GM21619 (cell line): ENCODE measurements around the gene DDX23.

ENCODE experiments used
- ATAC-seq: cut with Tn5 transposase; IDR thresholded peaks from one replicate; pipeline ENCODE4 v1.9.1; 2021; ENCODE audit not compliant: unreplicated experiment

The DDX23 gene

DNA sequence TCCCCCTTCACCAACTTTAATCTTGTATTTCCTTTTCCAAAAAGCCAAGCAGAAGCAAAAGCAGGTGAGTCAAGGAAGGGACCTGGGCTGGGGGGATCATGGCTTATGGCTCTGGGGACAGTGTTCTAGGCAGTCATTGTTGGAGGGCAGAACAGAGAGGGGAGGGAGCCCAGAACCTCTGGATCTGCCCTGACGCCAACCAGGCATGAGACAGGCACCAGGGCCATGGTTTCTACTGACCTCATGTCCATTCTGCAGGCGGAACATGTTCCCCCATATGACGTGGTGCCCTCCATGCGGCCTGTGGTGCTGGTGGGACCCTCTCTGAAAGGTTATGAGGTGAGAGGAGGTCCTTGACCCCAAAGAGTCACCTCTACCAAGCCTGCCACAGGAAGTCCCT, 27.1 kb downstream of the DDX23 start:
- no peak for ATAC-seq

GRCh38 chr12:48824112-48824511, 27.9 kb downstream of the DDX23 start:
- no peak for ATAC-seq

- ATAC-seq = no peak
These were observed 28.7 kb downstream of the DDX23 start for GRCh38 chr12:48823281-48823680.

DNA sequence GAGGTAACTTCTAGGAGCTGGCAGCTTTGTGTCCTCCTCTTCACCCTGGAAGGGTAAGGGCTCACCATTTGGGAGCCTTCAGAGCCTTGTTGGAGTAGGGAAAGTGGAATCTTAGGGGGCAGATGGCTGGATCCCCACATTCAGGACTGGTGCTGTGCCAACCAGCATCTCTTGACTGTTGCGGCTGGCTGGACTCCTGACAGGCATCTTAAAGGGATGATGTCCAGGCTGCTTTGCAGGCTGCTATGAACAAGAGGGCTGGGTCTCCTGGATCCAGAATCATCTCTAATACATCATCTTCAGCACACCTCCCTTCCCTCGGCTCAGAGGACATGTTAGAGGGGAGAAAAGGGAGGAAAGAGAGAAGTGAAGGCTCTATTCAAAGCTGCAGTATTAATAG, 29.3 kb downstream of the DDX23 start:
- ATAC-seq = no peak

- ATAC-seq = no peak
These were observed 29.8 kb downstream of the DDX23 start for GRCh38 chr12:48822139-48822538.

DNA sequence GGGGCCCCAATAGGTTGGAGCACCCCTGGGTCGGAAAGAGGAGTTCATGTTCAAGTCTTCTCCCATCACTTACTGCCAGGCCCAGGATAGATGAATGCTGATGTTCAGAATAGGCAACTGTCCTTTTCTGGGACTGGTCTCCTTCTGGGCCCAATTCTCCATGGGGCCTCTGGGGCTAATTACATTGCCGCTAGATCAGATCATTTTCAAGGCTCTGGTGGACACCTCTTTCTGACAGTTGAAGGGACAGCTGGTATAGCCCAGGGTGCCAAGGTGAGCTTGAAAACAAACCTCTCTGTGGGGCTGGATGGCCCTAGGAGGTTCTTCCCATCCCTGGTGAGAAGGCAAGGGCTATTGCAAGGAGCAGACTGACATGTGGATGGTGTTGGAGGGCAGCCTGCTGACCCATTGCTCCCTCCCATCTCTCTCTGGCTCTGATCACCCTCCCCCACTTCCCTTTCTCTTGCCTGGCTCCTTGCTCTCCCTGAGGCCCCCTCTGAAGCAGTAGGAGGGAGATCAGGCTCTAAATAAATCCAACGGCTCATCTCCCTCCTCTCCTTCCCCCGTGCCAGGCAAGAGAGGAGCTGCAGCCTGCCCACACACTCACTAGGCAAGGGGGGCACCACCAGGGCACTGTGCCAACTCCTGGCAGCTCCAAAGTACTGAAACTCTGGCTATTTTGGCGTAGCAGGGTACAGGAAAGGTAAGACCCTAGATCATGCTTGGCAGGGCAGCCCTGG, 31.8 kb downstream of the DDX23 start:
- ATAC-seq = no peak

GRCh38 chr12:48818831-48819590, 33.0 kb downstream of the DDX23 start:
- no peak for ATAC-seq

DNA sequence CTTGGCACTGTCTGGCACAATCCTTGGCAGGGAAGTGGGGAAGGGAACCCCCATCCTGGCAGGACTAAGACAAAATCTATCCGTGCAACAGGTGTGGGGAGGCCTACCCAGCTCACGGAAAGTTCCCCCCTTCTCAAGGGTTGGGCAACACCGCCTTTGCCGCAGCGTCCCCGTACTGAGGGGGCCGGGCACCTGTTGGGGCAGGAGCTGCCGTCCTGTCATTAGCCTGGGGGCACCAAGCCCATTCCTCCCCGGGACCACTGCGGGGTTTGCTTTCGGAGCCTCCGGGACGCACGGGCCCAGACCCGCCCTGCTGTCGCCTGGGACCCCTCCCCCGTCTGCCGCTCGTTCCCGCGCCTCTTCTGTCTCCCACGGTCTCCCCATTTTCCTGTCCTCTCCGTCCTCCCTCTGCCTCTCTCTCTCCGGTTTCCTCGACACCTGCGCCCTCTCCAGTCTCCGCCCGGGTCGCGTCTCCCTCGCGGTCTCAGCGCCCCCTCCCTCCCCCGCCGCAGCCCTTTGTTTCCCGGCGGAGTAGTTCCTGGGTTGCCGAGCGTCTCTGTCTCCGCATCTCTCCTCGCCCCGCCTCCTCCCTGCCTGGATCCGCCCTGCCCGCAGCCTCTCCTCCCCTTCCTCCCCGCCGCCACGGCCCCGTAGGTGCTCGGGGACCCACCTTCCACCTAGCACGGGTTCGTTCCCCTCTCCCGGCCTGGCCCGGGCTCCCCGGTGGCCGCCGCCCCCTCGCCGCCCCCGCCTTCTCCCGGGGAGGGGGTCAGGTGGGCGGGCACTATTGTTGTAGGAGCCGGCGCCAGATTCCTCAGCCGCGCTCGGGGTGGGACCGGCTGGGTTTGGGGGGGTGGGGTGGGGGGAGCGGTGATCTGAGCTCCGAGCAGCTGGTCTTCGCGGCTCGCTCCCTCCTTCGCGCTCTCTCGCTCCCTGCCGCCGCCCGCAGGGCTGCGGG, 33.8 kb downstream of the DDX23 start, which contains the start of gene CACNB3:
Gene CACNB3 (plus strand): TSS at position 624 of the 958 bp plus-strand sequence. CDS start 434 bp downstream, outside the sequence.
- no peak for ATAC-seq

DNA sequence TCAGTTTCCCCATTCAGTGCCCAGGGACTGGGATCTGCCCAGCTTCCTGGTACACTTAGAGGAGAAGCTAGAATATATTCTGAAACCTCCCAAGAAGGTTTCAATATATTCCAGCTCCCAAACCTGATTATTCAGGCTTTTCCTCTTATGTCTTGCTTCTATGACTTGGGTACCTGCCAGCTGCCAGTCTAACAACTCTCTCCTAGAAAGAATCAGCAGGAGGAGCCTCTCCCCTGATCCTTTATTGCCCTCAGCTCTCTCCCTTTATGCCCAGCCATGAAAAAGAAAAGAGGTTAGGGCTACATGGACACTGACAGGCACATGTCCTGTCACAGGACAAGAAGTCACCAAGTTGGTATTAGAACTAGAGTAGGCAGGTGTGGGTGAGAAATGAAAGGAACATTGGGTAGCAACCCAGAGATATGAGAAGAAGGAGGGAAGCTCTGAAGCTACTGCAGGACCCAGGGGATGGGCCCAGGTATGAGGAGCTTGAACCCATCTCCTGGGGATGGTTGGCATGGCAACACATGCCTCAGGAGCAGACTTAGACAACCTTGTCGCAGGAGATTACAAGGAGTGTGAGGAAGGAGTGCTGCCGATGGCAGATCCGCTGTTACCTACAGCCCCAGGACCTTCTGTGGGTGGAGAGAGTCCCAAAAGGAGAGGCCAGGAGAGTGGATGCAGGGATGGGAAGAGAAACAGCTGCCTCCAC, 35.7 kb downstream of the DDX23 start:
- no peak for ATAC-seq

GRCh38 chr12:48815126-48816110, 36.5 kb downstream of the DDX23 start:
- peak; percentile 32 for ATAC-seq

DNA sequence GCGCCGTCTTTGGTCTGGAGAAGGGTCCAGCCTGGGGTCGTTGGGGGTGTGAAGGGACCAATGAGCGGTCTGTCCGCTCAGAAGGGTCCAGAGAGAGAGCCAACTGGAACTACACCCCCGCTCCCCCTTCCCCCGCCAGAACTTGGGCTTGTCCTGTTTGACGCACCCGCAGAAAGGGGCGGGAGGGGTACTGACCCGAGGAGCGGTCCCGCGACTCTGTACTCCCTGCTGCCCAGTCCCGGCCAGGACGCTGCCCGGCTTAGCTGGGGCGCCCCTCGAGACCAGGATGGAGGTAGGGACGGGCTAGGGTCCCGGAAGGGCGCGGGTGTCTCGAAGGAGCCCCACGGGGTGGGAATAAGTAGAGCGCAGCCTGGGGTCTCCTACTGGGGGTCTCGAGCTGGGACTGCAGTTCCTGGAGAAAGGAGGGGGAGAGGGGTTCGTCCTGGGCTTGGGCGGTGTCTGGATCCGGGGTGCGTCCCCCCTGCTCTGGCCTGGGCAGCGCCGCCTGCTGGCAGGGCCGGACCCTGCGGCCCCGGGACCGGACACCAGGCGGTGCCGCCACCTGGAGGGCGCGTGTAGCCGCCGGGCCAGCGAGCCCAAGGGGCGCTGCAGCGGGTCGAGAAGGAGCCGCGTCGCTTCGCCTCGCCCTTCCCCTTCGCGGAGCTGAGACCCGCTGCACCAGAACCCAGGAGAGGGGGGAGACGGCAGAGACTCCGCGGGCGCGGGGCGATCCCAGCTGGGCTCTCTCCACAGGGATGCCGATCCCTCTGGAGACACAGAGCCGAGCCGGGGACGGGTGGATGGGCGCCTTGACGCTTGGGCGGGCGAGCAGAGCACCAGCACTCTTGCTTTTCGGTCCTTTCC, 37.5 kb downstream of the DDX23 start:
- ATAC-seq = peak; percentile 76

- ATAC-seq = no peak
These were observed 38.3 kb downstream of the DDX23 start for GRCh38 chr12:48813465-48814261.

- ATAC-seq = no peak
These were observed 39.6 kb downstream of the DDX23 start for GRCh38 chr12:48812389-48812788.

DNA sequence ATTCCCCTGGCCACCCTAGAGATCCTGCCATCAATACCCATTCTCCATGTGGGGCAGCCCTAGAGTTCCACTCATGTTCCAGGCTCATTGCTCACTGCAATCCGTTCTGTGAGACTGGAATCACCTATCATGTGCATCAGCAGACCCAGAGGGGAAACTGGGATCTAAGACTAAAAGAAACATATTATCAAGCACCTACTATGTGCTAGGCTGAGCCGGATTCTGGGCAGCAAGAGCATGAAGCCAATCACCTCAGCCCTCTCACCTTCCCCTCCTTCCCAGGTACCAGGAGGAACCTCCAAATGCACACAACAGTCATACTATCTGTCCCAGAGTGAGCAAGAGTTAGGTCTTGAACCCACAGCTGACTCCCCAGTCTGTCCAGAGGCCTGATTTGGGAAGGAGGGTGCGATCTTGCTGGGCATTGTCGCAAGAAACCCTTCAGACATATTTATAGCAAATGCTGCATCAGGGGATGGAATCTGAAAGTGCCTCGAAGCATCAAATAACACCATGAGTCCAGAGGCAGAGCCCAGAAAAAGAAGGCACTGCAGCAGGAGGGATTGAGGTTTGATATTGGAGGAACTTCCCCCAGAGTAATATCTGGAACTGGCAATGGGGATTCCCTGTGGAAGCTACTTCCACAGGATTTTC, 40.4 kb downstream of the DDX23 start:
- ATAC-seq = no peak

- no peak for ATAC-seq
These were observed 41.0 kb downstream of the DDX23 start for GRCh38 chr12:48810903-48811431.

DNA sequence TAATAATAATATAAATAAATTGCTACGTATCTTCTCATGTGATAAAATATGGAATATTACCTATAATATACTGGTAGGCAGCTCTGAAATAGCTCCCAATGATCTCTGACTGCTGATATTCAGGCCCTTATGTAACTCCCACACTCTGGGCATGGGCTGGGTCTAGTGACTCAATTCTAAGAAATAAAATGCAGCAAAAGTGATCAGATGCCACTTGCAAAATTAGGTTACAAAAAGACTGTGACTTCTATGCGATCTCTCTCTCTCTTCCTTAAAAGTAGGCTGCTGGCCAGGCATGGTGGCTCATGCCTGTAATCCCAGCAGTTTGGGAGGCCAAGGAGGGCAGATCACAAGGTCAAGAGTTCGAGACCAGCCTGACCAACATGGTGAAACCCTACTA, 44.0 kb downstream of the DDX23 start:
- no peak for ATAC-seq

- no peak for ATAC-seq
These were observed 48.3 kb downstream of the DDX23 start for GRCh38 chr12:48803675-48804074.
